Measurements from ENCODE around the gene EYS.

Gene EYS

GRCh38 chr6:65157025-65157424 is 550.0 kb downstream of the EYS start:
- TF ChIP-seq GATA3 (IDR thresholded peaks at IDR 0.05; ENCODE audit: low read depth, low read length) (no peak), GATA2 (IDR thresholded peaks at IDR 0.05; ENCODE audit: low read depth, low read length) (no peak)

GRCh38 chr6:65155083-65155482 is 551.9 kb downstream of the EYS start:
- no peak for TF ChIP-seq GATA2 (IDR thresholded peaks at IDR 0.05; ENCODE audit: low read depth, low read length)
- no peak for TF ChIP-seq GATA3 (IDR thresholded peaks at IDR 0.05; ENCODE audit: low read depth, low read length)

DNA sequence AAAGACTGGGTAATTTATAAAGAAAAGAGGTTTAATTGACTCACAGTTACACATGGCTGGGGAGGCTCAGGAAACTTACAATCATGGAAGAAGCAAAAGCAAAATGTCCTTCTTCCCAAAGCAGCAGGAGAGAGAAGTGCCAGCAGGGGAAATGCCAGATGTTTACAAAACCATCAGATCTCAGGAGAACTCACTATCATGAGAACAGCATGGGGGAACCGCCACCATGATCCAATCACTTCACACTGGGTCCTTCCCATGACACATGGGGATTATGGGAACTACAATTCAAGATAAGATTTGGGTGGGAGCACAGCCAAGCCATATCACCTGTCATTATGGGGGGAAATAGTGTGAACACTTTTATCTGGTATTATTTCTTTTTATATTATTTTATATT is 557.2 kb downstream of the EYS start:
- TF ChIP-seq GATA2 (IDR thresholded peaks at IDR 0.05; ENCODE audit: low read depth, low read length), result no peak
- TF ChIP-seq GATA3 (IDR thresholded peaks at IDR 0.05; ENCODE audit: low read depth, low read length), result no peak

DNA sequence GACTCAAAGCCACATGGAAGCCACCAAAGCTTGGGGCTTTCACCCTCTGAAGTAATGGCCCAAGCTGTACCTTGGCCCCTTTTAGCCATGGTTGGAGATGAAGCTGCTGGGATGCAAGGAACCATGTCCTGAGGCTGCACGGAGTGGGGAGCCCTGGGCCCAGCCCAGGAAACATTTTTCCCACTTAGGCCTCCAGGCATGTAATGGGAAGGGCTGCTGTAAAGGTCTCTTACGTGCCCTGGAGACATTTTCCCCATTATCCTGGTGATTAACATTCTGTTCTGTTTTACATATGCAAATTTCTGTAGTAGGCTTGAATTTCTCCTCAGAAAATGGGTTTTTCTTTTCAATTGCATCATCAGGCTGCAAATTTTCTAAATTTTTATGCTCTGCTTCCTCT is 558.2 kb downstream of the EYS start:
- no peak for TF ChIP-seq GATA2 (IDR thresholded peaks at IDR 0.05; ENCODE audit: low read depth, low read length)
- TF ChIP-seq GATA3 (IDR thresholded peaks at IDR 0.05; ENCODE audit: low read depth, low read length), result no peak

DNA sequence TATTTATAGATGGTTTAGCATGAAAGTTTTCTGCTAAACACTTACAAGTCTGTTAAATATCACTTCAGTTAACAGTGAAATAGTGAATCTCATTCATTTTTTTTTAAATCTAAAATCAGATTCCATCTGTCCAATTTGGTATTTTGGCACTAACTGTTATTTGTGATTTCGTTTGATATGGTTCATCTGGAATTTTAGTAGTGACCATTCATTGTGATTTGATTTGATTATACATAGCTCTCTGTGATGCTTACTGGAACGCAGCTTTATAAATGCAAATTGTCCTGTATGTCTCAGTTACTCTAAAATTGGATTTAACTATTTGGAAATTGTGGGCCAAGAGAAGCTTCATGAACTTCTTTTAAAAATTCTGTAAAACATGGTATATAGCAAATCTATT is 571.5 kb downstream of the EYS start:
- no peak for TF ChIP-seq GATA2 (IDR thresholded peaks at IDR 0.05; ENCODE audit: low read depth, low read length)
- no peak for TF ChIP-seq GATA3 (IDR thresholded peaks at IDR 0.05; ENCODE audit: low read depth, low read length)

DNA sequence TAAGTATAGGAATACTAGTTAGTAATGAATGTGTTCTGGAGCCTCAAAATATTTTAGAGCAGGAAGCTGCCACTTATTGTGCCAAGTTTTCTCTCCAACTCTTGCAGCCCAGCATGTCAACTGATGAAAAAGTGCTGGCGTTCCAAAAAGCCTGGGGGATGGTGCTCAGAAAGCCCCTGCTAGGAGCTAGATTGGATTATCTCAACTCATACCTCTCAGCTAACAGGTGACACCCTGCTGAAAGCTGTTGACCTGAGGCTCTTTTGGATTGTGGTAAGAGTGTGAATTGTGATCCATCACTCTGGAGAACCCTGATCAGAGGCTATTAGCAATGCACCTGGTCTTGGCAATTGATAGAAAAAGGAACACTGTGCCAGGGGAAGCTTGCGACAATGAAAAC is 580.4 kb downstream of the EYS start:
- no peak for TF ChIP-seq GATA3 (IDR thresholded peaks at IDR 0.05; ENCODE audit: low read depth, low read length)
- no peak for TF ChIP-seq GATA2 (IDR thresholded peaks at IDR 0.05; ENCODE audit: low read depth, low read length)

GRCh38 chr6:65123521-65123920 is 583.5 kb downstream of the EYS start:
- TF ChIP-seq GATA3 (IDR thresholded peaks at IDR 0.05; ENCODE audit: low read depth, low read length) (no peak), GATA2 (IDR thresholded peaks at IDR 0.05; ENCODE audit: low read depth, low read length) (no peak)

- TF ChIP-seq GATA2 (IDR thresholded peaks at IDR 0.05; ENCODE audit: low read depth, low read length) (no peak), GATA3 (IDR thresholded peaks at IDR 0.05; ENCODE audit: low read depth, low read length) (no peak)
Measured at GRCh38 chr6:65117817-65118409, 589.1 kb downstream of the EYS start.

DNA sequence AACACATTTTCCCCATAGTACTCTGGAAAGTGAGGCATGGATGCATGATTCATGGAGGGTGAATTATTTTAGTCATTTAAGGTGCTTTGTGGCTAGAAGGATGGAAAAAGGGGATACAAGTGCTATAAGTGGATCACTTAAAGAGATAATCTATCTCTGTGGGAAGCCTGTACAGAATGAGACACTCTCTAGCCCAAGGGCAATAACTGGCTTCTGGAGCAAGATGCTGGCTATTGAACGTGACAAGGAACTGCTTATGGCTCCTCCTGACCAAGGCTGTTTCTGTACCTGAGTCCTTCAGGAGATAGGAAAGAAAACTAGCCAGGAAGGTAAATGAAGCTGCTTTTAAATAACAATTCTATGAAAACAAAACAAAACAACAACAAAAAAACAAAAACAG is 590.7 kb downstream of the EYS start:
- TF ChIP-seq GATA3 (IDR thresholded peaks at IDR 0.05; ENCODE audit: low read depth, low read length) (no peak), GATA2 (IDR thresholded peaks at IDR 0.05; ENCODE audit: low read depth, low read length) (no peak)

GRCh38 chr6:65113581-65113980 is 593.4 kb downstream of the EYS start:
- TF ChIP-seq GATA2 (IDR thresholded peaks at IDR 0.05; ENCODE audit: low read depth, low read length) (no peak), GATA3 (IDR thresholded peaks at IDR 0.05; ENCODE audit: low read depth, low read length) (no peak)

DNA sequence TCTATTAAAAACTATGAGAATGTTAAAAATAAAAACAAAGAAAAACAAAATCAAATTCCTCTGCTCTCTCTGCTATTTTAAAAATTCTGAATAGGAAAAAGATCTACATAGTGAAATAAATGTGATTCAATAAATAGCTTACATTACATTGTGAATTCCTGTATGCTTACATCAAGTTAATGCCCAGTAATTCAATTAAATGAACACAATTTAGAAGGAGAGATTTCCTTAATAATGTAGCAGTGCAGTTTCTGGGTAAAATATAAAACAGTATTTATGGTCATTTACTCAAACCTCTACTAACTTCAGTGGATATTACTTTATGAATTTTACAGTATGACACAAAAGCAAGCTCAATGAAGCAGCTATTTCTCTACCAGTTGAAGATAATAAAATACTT is 594.6 kb downstream of the EYS start:
- no peak for TF ChIP-seq GATA3 (IDR thresholded peaks at IDR 0.05; ENCODE audit: low read depth, low read length)
- TF ChIP-seq GATA2 (IDR thresholded peaks at IDR 0.05; ENCODE audit: low read depth, low read length), result no peak

GRCh38 chr6:65110031-65110430 is 597.0 kb downstream of the EYS start:
- TF ChIP-seq GATA3 (IDR thresholded peaks at IDR 0.05; ENCODE audit: low read depth, low read length), result no peak
- TF ChIP-seq GATA2 (IDR thresholded peaks at IDR 0.05; ENCODE audit: low read depth, low read length), result no peak

DNA sequence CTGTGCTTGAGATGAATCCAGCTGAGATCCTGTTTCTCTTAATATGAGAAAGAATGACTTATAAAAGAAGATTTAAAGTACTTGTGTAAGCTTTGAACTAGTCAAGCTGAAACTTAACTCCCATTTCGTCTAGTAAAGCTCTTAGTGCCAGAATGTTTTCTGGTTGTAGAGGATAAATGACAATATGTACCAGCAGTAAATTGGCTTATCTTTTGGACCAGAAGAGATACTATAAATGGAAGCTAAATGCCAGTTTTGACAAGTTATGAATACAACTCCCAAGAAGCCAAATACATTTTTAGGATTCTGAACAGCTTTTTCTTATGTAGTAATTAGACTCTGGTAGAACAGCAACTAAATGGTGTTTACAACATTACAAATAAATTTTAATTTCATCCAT is 608.7 kb downstream of the EYS start:
- TF ChIP-seq GATA3 (IDR thresholded peaks at IDR 0.05; ENCODE audit: low read depth, low read length) (no peak), GATA2 (IDR thresholded peaks at IDR 0.05; ENCODE audit: low read depth, low read length) (no peak)

DNA sequence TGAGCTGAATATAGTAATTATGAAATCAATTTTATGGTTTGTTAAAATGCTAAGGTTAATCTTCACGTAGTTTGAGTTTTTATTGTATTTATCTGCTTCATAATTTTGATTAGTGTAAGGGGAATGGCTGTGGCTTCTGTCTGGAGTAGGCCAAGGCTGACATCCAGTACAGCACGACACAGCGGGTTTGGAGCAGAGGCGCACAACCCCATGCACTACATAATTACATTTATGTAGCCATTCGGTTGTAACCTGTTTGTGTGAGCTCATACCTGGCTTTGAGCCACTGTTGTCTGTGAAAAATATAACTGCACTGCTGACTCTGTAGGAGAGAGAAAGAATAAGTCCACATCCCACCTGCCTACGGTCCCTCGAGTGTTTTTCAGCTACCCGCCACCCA is 615.5 kb downstream of the EYS start:
- TF ChIP-seq GATA2 (IDR thresholded peaks at IDR 0.05; ENCODE audit: low read depth, low read length) (no peak), GATA3 (IDR thresholded peaks at IDR 0.05; ENCODE audit: low read depth, low read length) (no peak)

- TF ChIP-seq GATA3 (IDR thresholded peaks at IDR 0.05; ENCODE audit: low read depth, low read length), result no peak
- TF ChIP-seq GATA2 (IDR thresholded peaks at IDR 0.05; ENCODE audit: low read depth, low read length), result no peak
Measured at GRCh38 chr6:65088575-65088974, 618.5 kb downstream of the EYS start.

DNA sequence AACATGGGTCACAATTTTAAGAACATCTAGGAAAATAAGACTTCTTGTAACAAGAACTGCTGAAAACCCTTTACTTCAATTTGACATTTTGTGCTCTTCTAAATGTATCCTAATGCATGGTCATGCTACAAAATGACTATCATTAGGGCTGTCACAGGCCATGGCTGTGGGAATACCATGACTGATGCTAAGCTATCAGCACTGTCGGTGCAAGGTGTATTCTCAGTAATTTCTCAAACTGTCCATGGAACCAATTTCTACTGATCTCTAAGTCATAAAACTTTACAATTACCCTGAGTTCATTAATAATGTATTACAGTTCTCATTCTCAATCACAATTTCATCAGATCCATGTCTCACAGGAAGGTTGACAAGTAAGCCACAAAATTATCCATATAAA is 625.3 kb downstream of the EYS start:
- TF ChIP-seq GATA3 (IDR thresholded peaks at IDR 0.05; ENCODE audit: low read depth, low read length) (no peak), GATA2 (IDR thresholded peaks at IDR 0.05; ENCODE audit: low read depth, low read length) (no peak)

Measured in SH-SY5Y (cell line).